OCI-LY3 (cell line): Measurements from ENCODE around the gene SLMAP.

Experiments
- H2AFZ ChIP-seq: fragments of 200-600, 300-600 bp; shearing (Covaris generic); 2 replicates; pipeline ENCODE4 v1.6.0; 2014; ENCODE audit warnings: antibody characterized with exemption, low read depth, low read length
- H3K27ac ChIP-seq: fragments of 200-600, 300-600 bp; sonication (generic); 2 replicates; pipeline ENCODE4 v1.5.1; 2014; ENCODE audit warnings: mild to moderate bottlenecking, low read length, moderate library complexity, mixed read lengths
- H3K27me3 ChIP-seq: fragments of 200-600, 300-600 bp; sonication (generic); 2 replicates; pipeline ENCODE4 v1.6.1; 2014; ENCODE audit warnings: low read depth, low read length, mixed read lengths
- H3K36me3 ChIP-seq: fragments of 200-600, 300-600 bp; sonication (generic); replicated peaks from 2 replicates; pipeline ENCODE3; 2014; ENCODE audit warnings: low read depth, low read length, mixed read lengths
- H3K4me1 ChIP-seq: fragments of 300-600, 200-600 bp; sonication (generic); 2 replicates; pipeline ENCODE4 v1.6.1; 2014; ENCODE audit warnings: low read length, mixed read lengths
- H3K4me2 ChIP-seq: fragments of 200-600, 300-600 bp; sonication (generic); 2 replicates; pipeline ENCODE4 v1.6.1; 2014; ENCODE audit warnings: low read length, mixed read lengths
- H3K4me3 ChIP-seq: fragments of 300-600, 200-600 bp; sonication (generic); 2 replicates; pipeline ENCODE4 v1.5.1; 2014; ENCODE audit warnings: antibody characterized with exemption, mild to moderate bottlenecking, low read length, moderate library complexity
- H3K79me2 ChIP-seq: fragments of 300-600, 200-600 bp; shearing (Covaris generic); 2 replicates; pipeline ENCODE4 v1.6.1; 2014; ENCODE audit warnings: mild to moderate bottlenecking, low read length, mixed read lengths
- H3K9ac ChIP-seq: fragments of 300-600, 200-600 bp; shearing (Covaris generic); 2 replicates; pipeline ENCODE4 v1.6.0; 2014; ENCODE audit warnings: mild to moderate bottlenecking, low read length, moderate library complexity
- H3K9me3 ChIP-seq: fragments of 200-600, 300-600 bp; shearing (Covaris generic); 2 replicates; pipeline ENCODE4 v1.6.1; 2014; ENCODE audit warnings: low read length, mixed read lengths; ENCODE audit not compliant: insufficient read depth
- H4K20me1 ChIP-seq: fragments of 200-600, 300-600 bp; sonication (generic); 2 replicates; pipeline ENCODE4 v1.6.1; 2016; ENCODE audit warnings: low read length, mixed read lengths; ENCODE audit not compliant: insufficient read depth
- EZH2phosphoT487 ChIP-seq: fragments of 200-600 bp; shearing (Covaris generic); IDR thresholded peaks from 2 replicates; pipeline ENCODE4 v1.6.1; 2018; ENCODE audit warnings: antibody characterized with exemption, mixed run types, low read depth
- TF ChIP-seq, protein P1 (sequence below): fragments of 200-600, 300-600 bp; sonication (generic); IDR thresholded peaks from 2 replicates; pipeline ENCODE4 v1.5.1; 2014; ENCODE audit warnings: antibody characterized with exemption, low read length, low read depth

Gene SLMAP

DNA sequence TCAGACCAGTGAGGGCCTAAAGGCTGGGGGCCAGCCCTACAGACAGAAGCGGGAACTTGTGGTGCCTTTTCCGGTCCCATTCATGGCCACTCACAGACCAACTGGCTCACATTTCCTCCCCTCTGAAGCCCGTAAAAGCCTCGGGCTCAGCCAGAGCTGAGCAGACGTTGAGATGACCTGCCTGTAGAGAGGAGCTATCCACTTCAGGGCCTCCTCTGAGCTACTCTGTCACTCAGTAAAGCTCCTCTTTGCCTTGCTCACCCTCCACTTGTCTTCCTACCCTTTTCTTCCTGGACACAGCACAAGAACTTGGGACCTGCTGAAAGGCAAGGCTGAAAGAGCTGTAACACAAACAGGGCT, 53.5 kb downstream of the SLMAP start:
- Histone ChIP-seq H2AFZ (no peak overlapping the region), H3K79me2 (peaks cover 81% of the 10 kb centered on the region), H3K27ac (no peak overlapping the region)

DNA sequence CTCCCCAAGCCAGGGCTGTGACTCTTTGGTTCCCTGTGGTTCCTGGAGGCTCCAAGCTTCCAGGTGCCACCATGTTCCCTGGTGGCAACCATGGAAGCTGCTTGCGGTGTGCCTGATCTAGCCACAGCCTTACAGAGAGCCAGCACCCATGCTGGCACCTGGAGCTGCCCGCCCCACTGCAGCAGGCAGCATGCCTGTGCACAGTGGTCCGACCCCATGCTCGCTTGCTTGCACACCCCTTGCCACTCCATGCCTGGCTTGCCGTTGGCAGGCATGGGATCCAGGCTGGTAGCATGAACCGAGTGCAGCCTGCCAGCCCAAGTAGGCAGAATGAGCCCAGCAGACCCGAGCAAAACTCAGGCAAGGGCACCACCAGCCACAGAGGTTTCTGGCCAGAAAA, 53.9 kb downstream of the SLMAP start:
- Histone ChIP-seq H3K9ac (no peak overlapping the region), H3K9me3 (no peaks in the 10 kb centered on the region), H3K4me1 (no peaks in the 10 kb centered on the region), H3K27ac (no peak overlapping the region), H3K36me3 (no peaks in the 10 kb centered on the region), H3K4me2 (no peak overlapping the region), H3K4me3 (no peak overlapping the region), H3K79me2 (peaks cover 82% of the 10 kb centered on the region), H2AFZ (no peak overlapping the region), H3K27me3 (no peaks in the 10 kb centered on the region), H4K20me1 (peaks cover 52% of the 10 kb centered on the region)
- TF ChIP-seq, protein P1, sequence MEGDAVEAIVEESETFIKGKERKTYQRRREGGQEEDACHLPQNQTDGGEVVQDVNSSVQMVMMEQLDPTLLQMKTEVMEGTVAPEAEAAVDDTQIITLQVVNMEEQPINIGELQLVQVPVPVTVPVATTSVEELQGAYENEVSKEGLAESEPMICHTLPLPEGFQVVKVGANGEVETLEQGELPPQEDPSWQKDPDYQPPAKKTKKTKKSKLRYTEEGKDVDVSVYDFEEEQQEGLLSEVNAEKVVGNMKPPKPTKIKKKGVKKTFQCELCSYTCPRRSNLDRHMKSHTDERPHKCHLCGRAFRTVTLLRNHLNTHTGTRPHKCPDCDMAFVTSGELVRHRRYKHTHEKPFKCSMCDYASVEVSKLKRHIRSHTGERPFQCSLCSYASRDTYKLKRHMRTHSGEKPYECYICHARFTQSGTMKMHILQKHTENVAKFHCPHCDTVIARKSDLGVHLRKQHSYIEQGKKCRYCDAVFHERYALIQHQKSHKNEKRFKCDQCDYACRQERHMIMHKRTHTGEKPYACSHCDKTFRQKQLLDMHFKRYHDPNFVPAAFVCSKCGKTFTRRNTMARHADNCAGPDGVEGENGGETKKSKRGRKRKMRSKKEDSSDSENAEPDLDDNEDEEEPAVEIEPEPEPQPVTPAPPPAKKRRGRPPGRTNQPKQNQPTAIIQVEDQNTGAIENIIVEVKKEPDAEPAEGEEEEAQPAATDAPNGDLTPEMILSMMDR: no peak
- no peak for TF ChIP-seq EZH2phosphoT487

More for the DNA sequence above, 53.5 kb downstream of the SLMAP start:
- Histone ChIP-seq H3K4me2 (no peak overlapping the region), H3K4me3 (no peak overlapping the region), H3K27me3 (no peaks in the 10 kb centered on the region), H4K20me1 (peaks cover 51% of the 10 kb centered on the region), H3K4me1 (no peaks in the 10 kb centered on the region), H3K9me3 (no peaks in the 10 kb centered on the region), H3K9ac (no peak overlapping the region), H3K36me3 (no peaks in the 10 kb centered on the region)
- TF ChIP-seq EZH2phosphoT487: no peak
- TF ChIP-seq, protein P1: no peak

DNA sequence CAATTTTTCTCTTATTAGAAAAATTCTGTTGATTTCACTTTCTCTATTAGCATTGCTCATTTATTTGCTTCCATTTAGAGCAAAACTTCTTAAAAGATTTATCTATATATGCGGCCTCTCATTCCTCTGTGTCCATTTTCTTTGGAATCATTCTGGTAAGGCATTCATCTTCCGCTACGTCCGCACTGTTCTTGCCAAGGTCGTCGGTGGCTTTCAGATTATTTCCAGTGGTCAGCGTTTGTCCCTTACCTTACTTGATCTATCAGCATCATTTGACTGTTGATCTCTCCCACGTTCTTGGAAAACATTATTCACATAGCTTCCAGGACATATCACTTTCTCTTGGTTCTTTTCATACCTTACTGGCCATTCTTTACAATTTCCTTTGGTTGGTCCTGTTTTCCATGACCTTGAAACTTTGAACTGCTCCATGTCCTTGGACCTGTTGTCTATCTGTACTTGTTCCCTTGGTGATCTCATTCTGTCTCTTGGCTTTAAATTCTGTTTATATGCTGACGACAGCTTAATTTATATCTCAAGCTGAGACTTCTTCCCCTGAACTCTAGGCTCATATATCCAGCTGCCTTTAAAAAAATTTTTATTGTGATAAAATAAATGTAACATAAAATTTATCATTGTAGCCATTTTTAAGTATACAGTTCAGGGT, 54.5 kb downstream of the SLMAP start:
- TF ChIP-seq, protein P1: no peak
- no peak for TF ChIP-seq EZH2phosphoT487
- Histone ChIP-seq H3K27ac (no peak overlapping the region), H3K9me3 (no peaks in the 10 kb centered on the region), H3K27me3 (no peaks in the 10 kb centered on the region), H3K36me3 (no peaks in the 10 kb centered on the region), H3K4me3 (no peak overlapping the region), H3K9ac (no peak overlapping the region), H3K4me1 (no peaks in the 10 kb centered on the region), H3K4me2 (no peak overlapping the region), H4K20me1 (peaks cover 49% of the 10 kb centered on the region), H3K79me2 (peaks cover 80% of the 10 kb centered on the region), H2AFZ (no peak overlapping the region)

DNA sequence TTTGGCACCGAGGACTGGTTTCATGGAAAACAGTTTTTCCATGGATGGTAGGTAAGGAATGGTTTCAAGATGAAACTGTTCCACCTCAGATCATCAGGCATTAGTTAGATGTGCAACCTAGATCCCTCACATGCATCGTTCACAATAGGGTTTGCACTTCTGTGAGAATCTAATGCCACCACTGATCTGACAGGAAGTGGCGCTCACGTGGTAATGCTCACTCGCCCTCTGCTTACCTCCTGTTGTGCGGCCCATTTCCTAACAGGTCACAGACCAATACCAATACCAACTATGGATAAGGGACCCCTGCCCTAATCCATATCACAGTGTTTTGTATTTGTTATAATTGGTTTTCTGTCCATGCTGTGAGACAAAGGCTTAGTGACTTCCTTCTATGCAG, 58.9 kb downstream of the SLMAP start:
- Histone ChIP-seq H3K36me3 (no peaks in the 10 kb centered on the region), H3K27me3 (no peaks in the 10 kb centered on the region), H3K4me3 (no peak overlapping the region), H3K27ac (no peak overlapping the region), H3K9me3 (no peaks in the 10 kb centered on the region), H3K79me2 (peaks cover 67% of the 10 kb centered on the region), H3K4me1 (peaks cover 7% of the 10 kb centered on the region; the same call in 1 of the 2 replicates), H3K4me2 (peak overlapping the region; percentile 11; the same call in 1 of the 2 replicates), H4K20me1 (peaks cover 45% of the 10 kb centered on the region), H2AFZ (no peak overlapping the region), H3K9ac (no peak overlapping the region)
- TF ChIP-seq, protein P1: no peak
- no peak for TF ChIP-seq EZH2phosphoT487
